GM19397 (cell line): ENCODE results near the gene JAK3.

Experiments used
- ATAC-seq: cut with Tn5 transposase; IDR thresholded peaks from one replicate; pipeline ENCODE4 v1.9.1; 2021; ENCODE audit warnings: mild to moderate bottlenecking, moderate library complexity; ENCODE audit not compliant: unreplicated experiment

JAK3 gene

DNA sequence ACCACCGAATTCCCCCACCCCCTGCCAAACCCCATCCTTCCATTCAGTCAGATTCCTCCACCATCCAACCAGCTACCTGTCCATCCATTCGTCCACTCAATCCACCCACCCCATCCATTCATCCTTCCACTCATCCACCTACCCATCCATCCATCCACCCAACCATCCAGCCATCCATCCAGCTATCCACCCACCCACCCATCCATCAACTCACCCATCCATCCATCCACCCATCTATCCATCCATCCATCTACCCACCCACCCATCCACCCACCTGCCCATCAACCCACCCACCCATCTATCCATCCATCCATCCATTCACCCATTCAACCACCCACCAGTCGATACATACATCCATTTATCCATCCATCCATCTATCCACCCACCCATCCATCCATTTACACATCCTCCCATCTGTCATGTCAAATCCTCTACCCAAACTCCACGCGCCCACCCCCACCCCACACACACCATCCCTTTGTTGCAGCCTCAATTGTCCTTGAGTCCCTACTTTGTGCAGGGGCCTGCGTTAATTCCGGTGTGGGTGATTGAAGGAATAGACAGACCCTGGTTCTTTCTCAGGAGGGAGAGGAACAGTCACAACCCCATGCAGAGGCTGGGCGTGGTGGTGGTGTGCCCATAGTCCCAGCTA is 18.7 kb upstream of the JAK3 start:
- ATAC-seq: no peak

DNA sequence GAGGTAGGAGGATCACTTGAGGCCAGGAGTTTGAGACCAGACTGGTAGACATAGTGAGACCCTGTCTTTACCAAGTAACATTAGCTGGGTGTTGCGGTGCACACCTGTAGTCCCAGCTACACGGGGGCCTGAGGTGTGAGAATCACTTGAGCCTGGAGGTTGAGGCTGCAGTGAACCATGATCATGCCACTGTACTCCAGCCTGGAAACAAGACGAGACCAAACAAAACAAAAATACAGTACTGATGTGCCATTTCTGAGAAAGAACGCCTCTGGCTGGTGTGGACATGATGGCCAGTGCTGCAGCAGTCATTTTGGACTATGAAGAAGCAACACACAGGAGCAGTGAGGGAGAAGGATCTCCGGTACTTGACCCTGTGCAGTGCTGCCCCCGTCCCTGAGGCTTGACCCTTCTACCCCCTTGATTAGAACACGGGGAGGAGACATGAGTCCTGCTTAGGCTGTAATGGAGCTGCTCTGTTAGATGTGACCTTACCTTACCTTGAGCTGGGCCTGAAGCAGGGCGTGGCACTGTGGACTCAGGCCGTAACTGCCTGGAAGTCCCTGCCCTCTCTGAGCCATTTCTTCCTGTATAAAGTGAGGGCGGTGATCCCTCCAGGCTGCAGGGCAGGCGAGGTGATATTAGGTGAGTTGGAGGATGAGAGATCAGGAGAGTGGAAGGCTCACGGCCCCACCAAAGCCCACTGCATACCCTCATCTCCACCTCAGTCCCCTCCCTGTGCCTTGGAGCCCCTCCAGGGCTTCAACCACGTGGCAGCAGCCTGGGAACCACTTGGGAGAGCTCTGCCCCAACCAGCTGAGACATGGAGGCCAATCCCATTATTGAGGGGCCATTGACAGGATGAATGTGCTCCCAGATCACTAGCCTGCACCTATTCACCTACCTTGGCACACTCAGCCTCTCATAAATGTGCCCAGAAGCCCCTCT is 17.9 kb upstream of the JAK3 start:
- ATAC-seq: no peak

DNA sequence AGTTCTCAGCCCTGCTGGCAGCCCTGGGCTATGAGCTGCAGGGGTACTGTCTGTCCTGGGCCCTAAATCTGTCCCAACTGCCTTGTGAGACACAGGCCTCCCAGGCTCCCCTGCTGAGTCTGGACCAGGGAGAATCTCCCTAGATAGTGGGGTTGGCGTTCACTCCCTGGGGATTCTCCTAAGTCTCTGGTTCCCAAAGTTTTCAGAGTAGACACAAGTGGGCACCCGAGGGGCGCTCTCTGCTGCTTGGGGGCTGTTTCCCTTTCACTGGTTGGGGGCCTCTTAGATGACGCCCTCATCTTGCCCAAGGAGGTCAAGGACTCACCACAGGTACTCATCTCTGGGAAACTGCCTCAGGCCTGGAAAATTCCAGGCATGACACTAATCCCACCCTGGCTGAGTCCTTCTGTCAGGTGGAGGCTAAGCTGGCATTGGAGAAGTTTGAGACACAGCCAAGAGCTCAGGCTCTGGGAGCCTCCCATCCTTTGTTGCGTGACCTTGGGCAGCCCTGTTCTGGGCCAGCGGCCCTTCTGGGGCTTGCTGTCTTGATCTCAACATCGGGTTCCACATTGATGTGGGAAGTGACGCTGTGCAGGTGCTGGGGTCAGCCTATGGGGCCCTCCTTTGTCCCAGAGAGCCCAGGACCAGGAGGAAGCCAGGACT is 15.9 kb upstream of the JAK3 start:
- no peak for ATAC-seq

DNA sequence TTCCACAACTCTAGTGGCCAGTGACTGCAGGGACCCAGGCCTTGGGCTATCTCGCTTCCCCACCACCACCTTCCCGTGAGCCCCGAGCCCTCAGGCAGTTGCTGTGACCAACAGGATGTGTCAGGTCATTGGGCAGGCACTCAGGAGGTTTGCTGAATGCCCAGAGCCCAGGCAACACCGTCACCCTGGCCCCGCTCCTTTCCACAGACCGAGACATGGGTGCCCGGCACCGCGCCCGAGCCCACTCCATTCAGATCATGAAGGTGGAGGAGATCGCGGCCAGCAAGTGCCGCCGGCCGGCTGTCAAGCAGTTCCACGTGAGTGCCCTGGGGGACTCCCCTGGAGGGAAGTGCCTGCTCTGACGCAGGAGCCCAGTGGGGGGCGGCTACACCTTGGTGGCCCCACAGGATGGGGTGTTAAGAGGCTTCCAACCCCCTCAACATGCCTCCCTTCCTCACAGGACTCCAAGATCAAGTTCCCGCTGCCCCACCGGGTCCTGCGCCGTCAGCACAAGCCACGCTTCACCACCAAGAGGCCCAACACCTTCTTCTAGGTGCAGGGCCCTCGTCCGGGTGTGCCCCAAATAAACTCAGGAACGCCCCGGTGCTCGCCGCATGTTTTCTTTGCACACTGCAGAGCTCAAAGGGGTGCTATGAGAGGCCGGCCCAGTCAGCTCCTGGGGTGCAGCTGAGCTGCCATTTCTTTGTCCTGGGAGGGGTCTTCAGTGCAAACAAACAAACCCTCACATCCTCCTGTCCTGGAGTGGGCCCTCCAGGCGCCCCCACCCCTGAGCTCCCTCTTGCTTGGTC is 15.1 kb upstream of the JAK3 start:
- no peak for ATAC-seq

DNA sequence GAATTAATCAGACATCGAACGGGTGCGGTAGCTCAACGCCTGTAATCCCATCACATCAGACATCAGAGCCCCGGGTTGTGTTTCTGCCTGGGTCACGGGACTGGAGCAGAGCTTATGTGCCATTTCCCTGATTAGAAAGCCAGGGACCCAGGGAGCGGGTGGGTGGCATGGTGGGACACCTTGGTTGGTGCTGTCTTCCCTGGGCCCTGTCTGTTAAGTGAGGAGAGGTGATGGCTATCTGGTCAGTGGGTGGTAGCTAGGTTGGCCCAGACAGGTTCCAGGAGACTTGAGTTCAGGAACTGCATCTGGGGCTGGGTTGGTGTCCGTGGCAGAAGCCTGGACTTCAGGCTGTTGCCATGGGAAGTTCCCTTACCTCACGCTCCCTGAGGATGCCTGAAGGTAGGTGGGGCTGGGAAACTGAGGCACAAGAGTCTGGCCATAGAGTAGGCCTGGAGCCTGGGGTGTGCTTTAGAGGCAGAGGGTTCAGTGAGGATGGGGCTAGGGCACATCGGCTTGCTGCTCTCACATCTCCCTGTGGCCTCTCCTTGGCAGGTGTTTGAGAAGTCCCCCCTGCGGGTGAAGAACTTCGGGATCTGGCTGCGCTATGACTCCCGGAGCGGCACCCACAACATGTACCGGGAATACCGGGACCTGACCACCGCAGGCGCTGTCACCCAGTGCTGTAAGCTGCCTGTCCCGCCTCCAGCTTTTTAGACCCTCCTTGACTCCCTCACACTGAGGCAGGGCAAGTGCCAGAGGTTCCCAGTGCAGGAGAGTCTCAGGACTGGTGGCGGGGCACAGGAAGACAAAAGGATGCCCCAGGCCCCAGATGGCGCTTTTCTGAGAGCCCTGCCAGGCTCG is 14.0 kb upstream of the JAK3 start:
- ATAC-seq: no peak

DNA sequence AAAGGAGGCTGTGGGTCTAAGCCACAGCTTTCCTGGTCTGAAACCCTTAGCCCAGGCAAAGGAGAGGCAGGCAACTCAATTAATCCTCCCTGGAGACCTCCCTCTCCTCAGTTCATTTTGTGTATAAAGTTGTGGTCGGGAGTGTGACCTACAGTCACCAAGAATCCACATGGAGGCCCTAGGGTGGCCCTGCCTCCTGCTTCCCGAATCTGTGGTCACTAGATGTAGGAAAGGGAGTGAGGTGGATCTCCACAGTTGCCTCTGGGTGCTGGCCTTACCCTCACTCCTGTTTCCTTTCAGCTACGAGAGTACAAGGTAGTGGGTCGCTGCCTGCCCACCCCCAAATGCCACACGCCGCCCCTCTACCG is 13.2 kb upstream of the JAK3 start:
- no peak for ATAC-seq

DNA sequence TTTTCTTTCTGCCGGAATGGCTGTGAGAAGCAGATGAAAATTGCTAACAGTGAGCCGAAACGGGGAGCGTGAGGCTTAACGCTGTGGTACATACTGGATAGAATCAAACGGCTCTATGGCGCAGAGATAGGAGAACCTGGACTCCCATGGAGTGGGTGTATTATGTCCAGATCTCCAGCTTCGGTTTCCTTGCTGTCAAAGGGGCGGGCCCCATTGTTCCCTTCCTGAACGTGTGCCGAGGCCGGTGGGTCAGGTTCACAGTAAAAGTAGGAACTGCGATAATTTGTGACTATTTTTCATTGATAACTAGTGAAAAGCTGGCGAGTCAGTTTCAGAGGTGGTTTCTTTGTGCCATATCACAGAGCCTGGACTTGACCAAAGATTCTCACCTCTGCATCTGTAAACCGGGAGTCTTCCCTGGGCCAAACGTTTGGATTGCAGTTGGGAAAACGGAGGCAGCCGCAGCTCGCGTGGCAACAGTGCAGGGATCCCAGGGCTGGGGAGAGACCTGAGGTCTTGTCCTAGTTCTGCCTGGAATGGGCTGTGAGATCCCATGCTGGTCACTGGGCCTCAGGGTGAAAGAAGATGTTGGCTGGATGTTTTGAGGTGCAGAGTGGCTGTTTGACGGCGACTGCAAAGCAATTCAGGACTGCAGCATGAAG is 12.7 kb upstream of the JAK3 start:
- no peak for ATAC-seq

DNA sequence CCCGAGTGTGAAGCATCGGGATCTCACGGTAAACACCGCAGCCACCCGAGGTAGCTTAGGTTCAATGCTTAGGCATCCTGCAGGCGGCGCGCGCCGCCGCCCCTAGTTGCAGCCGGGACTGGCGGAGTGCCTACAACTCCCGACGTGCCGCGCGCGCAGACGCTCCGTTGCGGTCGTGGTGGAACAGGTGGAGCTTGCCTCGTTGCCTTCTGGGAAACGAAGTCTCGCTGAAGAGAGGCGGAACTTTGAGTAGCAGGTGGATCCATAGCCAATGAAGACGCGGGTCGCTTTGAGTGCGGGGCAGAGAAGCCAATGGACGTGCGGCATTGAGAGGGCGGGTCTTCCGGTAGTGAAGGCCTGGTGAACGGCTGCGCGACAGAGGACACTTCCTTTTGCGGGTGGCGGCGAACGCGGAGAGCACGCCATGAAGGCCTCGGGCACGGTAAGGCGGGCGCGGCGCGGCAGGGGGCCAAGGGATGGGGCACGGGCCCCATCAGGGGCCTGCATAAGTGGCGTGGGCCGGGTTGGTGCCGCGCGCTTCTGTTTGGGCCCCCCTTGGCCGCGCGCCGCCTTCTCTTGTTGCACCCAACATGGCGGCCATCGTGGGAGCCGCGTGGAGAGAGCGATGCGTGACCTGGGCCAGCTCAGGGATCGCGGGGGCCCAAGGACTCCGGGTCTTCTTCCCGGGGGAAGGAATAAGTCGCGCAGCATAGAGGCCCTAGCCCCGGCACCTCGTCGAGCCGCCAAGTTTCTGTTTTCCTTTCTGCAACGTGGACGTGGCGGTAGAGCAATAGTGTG is 11.9 kb upstream of the JAK3 start, which contains the start of gene RPL18A:
RPL18A (plus strand) TSS at position 378 of the 798 bp plus-strand sequence; CDS start at position 425, 47 bp downstream.
- ATAC-seq: peak; percentile 89

DNA sequence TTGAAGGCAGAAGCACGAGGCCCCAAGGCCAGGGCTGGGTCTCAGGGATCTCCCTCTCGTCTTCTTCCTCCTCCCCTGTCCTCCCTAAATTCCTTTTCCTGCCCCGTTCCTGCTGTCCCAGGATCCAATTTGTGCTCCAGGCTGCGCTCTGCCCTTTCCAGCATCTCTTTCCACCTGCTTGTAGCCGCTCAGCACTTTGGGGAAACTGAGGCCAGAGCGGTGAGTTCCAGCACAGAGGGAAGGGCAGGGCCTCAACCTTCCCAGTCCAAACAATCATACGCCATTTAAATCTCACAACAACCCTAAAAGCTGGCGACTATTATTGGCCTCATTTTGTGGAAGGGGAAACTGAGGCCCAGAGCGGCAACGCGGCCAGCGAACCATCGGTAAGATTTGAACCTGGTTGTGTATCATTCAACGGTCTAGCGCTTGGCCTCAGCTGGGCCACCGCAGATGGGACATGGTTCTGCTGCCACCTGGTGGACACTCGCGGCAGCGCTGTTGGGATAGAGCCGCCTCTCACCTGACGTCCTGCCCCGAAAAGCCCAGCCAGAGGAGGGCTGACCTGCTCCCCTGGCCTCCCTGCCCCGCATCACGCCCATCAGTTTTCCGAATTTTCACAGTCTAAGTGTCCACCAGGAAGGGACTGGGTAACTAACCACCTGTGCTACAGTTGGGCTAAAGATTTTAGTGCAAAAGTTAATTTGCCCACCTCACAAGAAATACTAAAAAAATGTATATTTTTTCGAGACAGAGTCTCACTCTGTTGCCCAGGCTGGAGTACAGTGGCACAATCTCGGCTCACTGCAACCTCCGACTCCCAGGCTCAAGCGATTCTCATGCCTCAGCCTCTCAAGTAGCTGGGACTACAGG is 7.7 kb upstream of the JAK3 start:
- ATAC-seq: no peak

DNA sequence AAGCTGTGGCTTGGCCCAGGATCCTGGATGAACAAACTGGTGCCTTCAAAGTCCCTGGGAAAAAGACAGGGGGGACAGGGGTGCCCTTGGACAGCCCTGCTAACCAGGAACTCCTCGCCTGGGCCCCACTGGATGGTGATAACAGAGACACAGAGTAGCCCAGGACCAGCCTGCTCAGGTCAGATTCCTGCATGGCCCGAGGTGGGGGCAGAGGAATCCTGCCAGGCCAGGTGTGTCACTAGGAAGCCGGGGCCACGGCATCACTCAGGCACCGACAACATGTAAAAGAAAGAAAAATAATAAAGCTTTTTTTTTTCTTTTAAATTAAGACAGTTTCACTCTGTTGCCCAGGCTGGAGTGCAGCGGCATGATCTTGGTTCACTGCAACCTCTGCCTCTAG is 6.3 kb upstream of the JAK3 start:
- no peak for ATAC-seq

DNA sequence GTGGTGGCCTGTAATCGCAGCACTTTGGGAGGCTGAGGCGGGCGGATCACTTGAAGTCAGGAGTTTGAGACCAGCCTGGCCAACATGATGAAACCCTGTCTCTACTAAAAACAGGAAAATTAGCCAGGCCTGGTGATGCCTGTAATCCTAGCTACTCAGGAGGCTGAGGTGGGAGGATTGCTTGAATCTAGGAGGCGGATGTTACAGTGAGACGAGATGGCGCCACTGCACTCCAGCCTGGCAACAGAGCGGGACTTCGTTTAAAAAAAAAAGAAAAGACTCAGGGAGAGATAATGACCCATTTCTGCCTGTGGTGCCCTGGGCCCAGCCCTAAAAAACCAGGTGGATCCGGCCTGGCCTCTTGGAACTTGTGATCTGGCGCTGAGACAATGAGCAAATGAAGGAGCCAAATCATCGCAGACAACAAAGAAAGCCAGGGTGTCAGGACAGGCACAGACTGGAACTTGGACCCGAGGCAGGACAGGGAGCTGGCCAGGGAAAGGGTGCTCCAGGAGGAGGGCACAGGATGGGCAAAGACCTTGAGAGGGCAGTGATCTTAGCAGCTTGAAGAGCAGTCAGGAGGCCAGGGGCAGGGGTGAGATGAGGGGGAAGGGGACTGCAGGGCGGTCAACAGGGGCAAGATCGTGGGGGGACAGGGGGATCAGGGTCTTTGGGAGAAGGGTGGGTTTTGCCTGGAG is 962 bp upstream of the JAK3 start:
- ATAC-seq: no peak

DNA sequence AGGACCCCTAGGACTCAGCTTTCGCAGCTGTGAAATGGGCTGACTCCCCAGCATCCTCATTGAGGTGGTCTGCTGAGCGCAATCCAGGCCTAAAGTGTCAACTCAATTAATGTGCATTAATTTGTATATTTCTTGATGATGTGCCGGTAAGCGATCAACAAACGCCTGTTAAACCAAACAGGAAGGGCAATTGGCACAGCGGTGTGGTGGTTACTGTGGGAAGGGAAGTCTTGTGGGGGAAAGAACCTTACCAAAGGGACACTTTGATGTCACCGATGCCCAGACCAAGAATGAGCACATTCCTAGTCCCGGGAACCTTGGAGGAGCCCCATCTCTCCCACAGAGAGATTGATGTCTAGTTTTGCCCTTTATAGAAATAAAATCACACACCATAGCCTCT is 1.6 kb downstream of the JAK3 start:
- ATAC-seq: no peak

DNA sequence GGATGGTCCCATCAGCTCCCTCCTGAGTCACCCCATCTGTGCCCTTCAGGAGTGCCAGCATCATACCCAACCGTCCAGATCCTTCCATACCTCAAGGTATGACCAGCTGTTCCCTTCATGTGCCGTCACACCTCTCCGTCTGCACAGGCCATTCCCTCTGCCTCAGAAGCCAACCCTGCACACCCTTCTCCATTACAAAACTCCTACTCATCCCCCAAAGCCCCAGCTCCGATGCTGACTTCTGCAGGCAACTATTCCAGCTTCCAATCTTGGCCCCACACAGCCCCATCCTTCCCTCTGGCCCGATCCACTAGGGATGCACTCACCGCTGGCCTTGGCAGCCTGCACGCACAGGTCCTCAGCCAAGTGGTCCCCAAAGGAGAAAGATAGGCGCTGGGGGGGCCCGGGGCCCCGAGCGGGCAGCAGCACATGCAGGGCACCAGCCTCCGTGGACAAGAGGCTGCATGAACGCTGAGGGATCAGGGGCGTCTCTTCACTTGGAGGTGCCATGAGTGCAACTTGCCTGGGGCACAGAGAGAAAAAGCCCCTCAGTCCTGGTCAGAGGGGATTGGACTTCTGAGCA is 3.8 kb downstream of the JAK3 start:
- no peak for ATAC-seq

DNA sequence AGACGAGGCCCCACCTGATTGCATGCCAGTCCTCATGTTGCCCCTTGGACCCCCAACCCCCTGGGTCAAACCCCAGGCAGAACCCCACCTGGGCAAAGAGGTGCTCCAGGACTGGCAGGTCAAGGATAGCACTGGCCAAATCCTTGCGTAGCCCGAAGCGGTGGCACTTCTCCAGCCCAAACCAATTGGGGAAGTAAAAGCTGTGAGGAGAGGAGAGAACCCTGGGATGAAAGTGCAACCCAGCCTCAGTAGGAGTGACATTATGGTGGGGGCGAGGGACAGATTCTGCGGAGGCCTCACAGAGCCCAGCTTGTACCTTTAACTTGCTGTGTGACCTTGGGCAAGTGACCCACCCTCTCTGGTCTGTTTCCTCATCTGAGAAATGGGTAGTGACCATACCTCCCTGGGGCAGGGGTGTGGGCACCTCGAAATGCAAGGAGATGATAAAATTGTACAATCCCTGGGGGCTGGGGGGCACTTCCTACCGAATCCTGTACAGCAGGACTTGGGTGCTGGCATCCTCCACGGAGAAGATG is 4.4 kb downstream of the JAK3 start:
- no peak for ATAC-seq

DNA sequence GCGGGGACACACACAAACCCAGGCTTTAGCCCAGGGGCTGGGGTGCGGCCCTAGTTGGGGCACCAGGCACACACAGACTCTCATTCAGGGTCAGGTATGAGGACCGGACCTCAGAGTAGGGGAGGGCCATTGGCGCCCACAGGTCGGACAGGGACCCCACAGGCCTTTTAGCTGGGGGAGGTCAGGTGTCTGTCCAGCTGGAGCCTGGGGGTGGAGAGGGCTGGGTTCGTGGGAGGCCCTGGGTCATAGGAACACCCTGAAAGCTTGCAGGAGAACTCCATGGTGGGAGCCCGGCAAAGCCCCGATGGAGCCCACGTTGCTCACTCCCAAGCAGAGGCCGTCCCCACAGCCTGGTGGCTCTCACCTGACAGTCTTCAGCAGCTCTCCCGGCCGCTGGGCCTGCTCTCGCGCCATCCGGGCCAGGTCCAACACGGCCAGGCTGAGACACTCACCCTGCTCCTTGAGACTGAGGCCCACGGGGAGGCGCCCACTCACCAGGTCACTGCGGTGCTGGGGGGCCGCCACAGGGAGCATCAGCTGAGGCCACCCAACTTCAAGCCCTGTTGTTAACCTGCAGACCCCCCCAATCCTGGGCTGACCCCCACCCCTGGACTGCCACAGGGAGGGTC is 5.0 kb downstream of the JAK3 start:
- no peak for ATAC-seq
